Limb (tissue), 2 donors: ENCODE results near the gene EXOC6.
A peak's percentile ranks its signal among the peaks of the same experiment; 100 is the strongest.
"Not testable (repeated sequence)": the region's sequence is repeated elsewhere in the genome, so short reads cannot be mapped to it uniquely, and the experiment has no call there.

Experiments used
- DNase-seq, 2 donors: peaks; one replicate each; pipeline ENCODE4 v3.0.0-alpha.2; 2016; ENCODE audit errors: extremely low spot score in 2 of 2

Gene EXOC6

DNA sequence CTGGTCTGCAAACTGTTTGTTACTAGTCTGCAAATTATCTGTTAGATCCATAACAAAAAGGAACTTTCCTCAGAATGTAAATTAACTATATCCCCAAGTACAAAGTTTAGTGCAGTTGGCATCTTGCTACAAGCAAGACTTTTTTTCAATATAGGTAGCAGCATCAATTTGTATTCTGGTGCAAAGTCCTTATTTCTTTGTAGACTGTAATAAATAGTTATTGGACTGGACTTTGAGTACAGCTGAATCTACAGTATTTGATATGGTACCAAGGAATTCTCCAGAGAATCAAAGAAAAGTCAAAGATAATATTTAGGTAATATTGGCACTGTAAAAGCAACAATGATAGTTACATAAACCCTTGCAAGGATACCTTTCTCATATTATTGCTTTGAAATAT lies 89.6 kb downstream of the EXOC6 start:
- DNase-seq, result no peak

DNA sequence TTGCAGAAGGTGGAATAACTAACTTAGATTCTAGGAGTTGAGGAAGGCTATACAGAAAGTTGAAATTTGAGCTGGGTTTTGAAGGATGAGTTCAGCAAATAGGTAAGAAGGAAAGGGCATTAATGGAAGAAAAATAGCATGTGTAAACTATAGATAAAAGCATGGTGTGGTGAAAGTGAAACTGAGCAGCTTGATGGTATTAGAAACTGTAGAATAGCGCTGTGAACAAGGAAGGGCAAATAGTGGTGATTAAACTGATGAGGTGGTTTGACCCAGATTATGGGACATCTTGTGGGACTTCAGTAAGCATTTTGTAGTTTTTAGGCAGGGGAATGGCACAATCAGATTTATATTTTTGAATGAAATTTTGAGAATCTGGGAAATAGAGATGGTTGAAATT lies 90.5 kb downstream of the EXOC6 start:
- DNase-seq, result no peak

DNA sequence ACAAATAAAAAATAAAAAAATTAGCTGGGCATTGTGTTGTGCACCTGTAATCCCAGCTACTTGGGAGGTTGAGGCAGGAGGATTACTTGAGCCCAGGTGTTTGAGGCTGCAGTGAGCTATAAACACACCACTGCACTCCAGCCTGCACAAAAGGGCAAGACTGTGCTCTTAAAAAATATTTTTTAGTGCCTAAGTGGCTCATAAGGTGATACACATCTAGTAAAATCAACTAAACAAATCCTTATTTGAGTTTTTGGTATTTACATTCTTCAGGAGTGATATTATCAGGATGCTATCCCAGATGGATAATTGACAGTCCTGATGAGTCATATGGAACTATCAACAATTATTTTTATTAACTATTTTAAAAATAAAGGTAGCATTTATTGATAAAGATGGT lies 93.9 kb downstream of the EXOC6 start:
- DNase-seq, result no peak

DNA sequence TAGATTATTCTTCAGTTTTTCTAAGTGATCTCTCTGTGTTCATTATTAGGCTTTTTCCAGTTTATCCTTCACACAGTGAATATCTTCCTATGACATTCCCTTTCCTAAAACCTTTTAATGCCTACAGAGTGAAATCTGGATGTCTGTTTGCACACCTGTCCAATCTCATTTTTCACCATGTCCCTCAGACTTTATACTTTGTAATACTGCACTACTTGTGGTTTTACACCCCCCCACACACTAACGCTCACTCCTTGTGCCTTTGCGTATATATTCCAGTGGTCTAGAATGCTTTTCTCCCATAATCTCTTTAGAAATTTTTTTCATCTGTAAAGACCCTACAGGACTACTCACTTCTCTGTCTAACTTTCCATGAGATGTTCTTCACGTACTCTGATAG lies 98.2 kb downstream of the EXOC6 start:
- DNase-seq, result no peak

DNA sequence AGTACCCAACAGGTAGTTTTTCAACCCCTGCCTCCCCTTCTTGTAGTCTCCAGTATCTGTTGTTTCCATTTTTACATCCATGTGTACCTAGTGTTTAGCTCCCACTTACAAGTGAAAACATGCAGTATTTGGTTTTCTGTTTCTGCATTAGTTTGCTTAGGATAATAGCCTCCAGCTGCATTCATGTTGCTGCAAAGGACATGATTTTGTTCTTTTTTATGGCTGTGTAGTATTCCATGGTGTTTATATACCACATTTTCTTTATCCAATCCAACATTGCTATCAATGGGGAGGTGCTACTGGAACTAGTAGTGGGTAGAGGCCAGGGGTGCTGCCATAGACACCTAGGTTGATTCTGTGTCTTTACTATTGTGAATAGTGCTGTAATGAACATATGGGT lies 104.3 kb downstream of the EXOC6 start:
- not testable (repeated sequence) for DNase-seq

DNA sequence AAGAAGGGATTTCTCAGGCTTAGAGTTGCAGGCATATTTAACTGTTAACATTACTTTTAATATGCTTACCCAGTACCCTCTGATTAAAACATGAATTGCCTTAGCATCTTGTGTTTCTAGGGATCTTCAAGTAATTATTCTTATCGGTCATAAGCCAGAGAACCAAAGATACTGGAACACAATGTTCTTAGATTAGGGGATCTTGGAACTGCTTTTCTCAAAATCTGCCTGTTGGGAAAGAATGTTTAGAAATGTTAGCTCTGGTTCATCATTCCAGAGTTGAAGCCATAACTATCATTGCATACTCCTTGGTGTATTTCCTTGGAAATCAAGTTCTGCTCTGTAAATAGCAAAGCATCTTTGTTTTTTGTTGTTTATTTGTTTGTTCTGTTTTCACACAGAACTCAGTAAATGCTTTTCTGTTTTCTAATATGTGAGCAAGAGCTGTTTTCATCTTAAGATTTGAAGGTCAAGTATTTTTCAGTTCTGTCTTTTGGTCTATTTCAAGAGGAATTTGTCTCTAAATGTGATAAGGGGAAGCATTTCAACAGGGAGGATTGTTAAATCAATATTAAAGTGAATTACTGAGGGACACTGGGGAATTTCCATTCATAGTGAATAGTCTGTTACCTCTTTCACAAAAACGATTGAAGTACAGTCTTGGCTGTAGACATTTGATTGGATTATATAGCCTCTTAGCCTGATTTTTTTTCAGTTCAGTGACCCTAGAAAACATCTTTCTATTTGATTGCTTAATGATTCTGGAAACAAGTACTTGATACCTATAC lies 109.1 kb downstream of the EXOC6 start:
- no peak for DNase-seq

DNA sequence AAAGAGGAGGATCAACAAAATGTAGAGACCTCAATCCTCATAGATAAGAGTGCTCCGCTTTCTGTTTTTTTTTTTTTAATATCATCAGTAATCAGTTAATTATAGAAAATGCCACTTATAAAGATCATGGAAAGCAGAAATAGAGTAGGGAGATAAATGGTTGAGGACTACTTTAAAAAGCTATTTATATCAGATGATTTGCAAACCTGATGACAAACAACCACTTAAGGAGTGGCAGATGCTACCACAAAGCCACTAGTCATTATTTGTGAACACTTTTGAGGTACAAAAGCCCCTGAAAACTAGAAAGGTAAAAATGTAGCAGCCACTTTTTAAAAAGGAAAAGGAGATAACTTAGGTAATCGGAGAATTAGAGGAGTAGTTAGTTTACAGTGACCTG lies 113.3 kb downstream of the EXOC6 start:
- no peak for DNase-seq

DNA sequence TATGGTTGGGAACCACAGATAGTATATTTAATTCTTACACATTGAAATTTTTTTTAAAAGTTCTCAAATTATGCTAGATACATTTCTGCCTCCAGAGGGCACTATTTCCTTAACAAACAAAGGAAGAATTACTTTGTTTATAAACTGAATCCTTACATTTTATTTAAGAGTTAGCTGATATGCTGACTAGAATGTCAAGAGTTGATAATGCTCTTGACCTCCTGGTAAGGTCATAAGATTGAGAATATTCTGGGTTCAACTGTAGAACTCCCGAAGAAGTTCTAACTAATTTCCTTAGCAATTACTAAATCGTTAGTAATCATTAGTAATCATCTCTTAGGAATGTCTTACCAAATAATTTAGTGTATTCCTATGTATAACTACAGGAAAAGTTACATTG lies 117.0 kb downstream of the EXOC6 start:
- DNase-seq, result peak in 1 of 2 donors; percentile 47

DNA sequence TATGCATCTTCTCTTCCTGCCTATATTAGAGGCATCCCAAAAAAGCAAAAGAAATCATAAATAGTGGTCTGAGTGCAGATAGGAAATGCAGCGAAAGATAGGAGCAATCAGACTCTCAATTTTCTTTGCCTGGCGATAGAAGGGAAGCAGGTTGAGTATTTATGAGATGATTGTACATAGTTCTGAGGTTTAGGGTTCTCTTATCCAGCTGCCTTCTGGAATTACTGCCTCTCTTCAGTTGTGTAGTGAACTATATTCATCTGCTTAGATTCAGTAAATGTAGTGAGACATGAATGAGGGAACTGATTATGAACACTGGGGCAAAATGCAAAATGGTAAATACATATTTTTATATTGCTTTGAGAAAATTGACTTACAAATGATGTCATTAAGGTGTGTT lies 119.3 kb downstream of the EXOC6 start:
- no peak for DNase-seq

DNA sequence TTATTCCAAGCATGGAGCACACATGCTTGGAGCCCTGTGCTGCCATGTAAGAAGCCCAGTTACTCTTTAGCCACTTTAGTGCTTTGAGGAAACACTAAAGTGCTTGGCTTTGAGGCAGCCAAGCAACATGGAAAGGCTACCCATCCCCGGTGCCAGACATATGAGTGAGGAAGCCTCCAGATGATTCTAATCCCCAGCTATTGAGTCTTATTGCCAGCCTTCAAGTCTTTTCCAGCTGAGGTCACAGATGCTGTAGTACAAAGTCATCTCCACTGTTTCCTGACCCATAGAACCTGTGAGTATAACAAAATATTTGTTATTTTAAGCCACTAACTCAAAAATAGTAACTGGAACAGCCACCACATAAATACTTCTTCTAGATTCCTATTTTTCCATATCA lies 120.8 kb downstream of the EXOC6 start:
- DNase-seq, result no peak

DNA sequence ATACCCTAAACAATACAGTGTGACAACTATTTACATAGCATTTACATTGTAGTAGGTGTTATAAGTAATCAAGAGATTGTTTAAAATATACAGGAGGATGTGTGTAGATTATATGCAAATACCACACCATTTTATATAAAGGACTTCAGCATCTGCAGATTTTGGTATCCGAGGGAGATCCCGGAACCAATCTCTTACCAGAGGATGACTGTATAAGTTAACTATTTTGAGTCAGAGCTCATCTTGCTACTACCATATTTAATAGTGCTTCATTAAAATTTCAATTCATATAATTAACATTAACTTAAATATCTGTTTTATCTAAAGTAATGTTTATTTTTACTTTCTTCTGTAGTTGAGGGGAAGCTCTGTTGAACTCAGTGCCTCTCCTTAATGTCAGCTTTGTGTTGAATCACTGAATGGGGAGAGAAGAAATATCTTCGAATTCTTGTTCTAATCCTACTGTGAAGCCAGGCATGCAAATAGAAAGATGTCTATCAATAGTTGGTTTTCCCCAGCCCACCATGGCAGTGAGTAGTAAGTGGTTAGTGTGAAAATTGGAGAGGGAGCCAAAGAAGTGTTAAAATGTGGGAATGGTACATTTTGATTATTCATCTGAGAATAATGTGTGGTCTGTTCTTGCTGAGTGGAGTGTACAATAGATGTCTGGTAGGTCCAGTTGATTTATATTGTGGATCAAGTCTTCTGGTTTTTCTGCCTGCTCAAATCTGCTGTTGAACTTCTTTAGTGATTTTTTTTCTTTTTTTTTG lies 122.2 kb downstream of the EXOC6 start:
- no peak for DNase-seq

DNA sequence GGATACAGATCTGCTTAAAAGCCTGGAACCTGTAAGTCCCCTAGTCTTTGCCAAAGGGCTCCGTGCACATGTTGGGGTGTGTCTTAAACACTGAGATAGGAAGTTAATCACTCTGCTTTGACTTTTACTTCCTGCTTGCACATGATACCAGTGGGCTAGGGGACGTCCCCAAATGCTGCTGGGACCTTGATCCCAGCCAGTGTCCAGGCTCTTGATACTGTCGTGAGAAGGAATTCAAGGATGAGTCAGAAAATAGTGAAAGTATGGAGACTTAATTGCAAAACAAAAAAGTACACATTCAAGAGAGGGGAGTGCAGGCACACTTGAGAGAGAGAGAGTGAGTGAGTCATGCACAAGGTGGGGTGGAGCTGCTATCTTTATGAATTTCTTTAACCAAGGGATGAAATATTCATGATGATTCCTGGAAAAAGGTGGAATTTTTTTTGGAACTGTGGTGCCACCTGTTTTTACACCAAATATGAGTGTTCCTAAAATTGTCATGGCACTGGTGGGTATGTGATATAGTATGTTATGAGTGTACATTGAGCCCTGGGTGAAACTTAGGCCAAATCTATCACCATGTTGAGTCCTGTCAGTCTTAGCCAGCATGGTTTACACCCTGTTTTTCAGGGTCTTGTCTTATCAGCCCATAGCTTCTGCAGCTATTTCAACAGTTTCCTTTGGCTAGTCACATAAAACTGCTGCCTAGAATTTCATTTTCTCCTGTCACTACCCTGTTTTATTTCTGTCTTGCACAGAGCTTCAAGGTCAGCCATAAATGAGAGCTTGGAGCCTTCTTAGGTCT lies 123.9 kb downstream of the EXOC6 start:
- DNase-seq, result no peak

DNA sequence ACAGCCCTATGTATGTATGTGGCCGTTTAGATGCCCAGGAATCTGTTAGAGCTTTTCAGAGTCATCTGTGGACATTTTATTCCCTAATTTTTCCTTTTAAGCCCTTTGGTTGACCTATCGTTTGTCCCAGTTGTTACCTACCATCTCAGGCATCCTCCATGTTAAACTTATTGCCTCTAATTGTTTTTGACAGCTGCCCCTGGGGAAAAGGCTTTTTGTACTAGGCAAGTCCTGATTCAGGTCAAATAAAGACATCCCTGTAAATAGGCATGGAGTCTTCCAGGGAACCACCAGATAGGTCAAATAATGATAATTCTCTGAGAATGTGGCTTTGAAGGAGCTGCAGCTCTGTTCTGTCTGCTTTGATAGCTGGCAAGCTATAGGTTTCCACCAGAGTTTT lies 124.6 kb downstream of the EXOC6 start:
- DNase-seq, result no peak

DNA sequence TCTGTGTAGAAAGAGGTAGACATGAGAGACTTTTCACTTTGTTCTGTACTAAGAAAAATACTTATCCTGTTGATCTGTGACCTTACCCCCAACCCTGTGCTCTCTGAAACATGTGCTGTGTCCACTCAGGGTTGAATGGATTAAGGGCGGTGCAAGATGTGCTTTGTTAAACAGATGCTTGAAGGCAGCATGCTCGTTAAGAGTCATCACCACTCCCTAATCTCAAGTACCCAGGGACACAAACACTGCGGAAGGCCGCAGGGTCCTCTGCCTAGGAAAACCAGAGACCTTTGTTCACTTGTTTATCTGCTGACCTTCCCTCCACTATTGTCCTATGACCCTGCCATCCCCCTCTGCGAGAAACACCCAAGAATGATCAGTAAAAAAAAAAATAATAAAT lies 128.0 kb downstream of the EXOC6 start:
- not testable (repeated sequence) for DNase-seq

DNA sequence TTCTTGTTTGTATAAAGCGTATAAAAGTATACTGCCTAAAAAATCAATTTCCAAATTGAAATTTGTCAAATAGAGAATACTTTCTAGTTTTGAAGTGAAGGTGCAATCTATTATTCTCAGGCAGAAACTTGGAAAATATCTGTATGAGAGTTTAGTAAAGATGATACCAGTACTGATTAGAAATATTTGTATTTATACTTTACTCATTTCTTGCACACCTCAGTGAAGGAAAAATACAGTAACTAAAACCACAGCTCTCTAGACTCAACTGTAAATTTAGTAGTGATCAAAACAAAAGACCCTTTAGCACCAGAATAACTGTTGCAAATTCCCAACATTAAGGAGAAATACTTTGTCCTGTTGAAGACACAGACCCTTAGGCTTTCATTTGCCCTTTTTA lies 140.9 kb downstream of the EXOC6 start:
- no peak for DNase-seq

DNA sequence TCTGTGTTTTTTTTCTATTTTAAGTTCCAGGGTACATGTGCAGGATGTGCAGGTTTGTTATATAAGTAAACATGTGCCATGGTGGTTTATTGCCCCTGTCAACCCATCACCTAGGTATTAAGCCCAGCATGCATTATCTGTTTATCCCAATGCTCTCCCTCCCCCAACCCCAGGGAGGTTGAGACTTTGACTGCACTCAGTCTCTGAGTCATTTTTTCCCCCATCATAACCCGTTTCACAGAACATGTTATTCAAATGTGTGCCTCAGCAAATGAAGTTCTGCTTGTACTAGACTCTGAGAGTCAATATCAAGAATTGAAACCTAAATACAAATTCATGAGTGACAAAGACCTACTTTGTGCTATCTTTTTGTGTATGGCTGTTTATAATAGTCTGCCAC lies 142.3 kb downstream of the EXOC6 start:
- no peak for DNase-seq

DNA sequence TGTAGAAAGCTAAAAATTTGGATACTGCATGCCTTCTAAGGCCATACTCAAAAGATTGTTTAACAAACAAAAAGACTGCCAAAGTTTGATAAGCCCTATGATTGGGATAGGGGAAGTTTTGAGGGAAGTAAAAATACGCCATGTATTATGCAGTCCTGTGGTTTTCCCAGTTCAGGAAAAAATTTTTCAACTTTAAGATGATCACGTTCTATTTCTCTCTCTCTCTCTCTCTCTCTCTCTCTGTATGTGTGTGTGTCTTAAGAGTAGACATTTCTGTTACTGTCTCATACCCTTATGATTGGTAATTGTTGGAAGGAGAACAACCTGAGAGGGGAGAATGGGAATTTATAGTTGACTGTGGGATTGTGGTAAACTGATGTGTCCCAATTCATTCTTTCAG lies 143.2 kb downstream of the EXOC6 start:
- DNase-seq, result no peak

DNA sequence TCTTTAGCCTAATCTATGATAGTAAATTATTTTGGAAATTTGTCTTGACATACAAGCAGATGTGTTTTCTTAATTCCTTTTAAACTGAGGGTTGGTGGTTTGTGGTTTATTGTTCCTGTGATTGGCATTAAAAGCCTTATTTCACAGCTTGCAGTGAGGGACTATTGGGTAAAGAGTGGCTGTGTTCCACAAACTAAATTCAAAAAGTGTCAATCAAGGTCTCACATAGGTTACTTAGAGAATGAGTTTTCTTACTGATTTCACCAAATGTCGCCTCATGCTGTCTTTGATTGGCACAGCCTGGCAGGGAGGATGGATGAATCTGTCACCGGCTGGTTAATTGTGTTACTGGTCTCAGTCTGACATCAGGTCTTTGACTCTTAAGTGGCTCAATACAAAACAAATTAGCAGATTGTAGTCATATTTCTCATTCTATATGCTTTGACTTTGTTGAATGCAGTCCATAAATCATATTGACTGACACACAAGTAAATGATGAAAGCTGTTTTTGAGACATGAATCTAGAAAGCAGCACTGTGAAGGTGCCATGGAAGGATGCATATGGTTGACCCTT lies 145.5 kb downstream of the EXOC6 start:
- no peak for DNase-seq

DNA sequence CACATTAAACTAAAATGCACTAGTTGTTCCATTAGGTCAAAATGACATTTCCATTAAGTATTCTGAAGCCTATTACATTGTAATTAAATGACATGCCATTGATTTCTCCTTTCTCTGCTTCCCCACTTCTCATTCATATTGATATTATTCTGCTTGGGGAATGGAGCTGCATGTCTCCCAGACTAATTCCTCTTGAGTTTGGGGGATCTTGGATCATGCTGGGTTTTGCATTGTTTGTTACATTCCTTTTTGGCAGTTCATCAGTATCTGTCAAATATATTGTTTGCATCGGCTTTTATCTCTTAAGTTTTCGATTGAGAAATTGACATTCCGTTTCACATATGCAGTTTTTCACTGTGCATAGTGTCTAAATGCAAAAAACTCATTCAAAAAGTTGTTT lies 147.2 kb downstream of the EXOC6 start:
- no peak for DNase-seq

DNA sequence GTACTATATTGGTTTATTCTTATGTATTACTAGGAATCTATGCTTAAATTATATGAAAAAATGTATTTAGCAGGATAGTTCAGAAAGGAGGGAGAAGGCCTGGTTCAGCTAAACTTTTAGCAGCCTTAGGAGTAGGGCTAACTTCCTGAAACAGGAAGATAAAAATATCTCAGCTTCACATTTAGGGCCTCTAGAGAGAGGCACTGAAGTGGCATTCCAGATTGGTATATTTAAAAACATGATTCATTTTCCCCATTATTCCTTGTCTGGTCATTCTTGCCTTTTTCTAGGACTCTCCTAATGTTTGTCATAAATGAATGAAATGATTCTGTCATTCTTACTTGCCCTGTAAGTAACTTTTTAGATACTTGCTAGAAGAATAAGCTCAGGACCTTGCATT lies 149.3 kb downstream of the EXOC6 start:
- no peak for DNase-seq

DNA sequence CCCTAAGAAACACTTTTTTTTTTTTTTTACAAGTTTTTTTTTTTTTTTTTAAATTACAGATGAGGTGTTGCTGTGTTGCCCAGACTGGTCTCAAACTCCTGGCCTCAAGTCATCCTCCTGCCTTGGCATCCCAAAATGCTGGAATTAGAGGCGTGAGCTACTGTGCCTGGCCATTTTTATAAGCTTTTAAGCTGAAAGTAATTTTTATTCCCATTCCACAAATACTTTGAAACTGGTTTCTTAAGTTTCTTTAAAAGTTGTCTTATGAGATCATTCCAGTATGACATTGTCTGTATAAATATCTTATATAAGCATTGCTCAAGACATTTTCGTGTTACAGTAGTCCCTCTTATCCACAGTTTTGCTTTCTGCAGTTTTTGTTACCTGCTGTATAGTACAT lies 150.9 kb downstream of the EXOC6 start:
- no peak for DNase-seq
